DMS153 treated with DMSO at 0.1 percent for 48 hours (cell line): ENCODE results near the gene MOB3A.

Source experiments
- DNase-seq: peaks from one replicate; lab custom pipeline; 2025; ENCODE audit not compliant: unreplicated experiment; lab: John Stamatoyannopoulos, UW

The MOB3A gene

GRCh38 chr19:2083174-2083854 is 12.8 kb downstream of the MOB3A start:
- no peak for DNase-seq

DNA sequence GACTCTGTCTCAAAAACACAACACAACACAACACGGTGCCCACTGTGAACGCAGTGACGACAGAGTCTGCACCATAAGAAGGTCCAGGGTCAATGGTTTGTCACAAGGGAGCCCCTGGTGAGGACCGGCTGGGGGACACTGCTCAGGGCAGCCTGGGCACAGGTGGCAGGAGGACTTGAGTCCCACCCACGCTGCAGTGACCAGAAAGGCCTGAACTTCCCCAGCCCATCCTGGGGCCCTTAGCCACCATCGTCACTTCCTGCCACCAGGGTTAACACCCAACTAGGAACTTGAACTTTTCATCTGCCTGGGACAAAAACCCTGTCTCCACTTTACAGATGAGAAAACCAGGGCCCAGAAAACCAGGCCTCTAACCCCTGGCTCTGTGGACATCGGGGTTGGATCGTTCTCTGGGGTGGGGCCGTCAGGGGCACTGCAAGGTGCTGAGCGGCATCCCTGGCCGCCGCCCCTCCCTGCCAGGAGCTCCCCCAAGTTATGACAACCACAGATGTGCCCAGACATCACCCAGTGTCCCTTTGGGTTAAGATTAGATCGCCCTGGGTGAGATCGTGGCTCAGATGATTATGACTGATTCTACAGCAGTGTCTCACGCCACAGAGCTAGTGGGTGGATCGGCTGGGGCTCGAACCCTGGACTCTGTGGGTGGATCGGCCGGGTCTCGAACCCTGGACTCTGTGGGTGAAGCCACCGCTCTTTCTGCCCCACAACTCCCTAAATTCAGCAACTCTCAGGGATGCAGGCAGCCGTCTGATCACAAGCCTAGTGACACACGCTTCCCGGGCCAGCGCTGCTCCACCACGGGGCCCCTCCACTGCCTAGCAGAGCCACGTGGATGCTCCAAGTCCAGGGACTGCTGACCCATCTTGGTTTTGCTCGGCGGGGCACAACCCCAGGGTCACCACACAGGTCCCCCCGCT is 14.0 kb downstream of the MOB3A start:
- no peak for DNase-seq

DNA sequence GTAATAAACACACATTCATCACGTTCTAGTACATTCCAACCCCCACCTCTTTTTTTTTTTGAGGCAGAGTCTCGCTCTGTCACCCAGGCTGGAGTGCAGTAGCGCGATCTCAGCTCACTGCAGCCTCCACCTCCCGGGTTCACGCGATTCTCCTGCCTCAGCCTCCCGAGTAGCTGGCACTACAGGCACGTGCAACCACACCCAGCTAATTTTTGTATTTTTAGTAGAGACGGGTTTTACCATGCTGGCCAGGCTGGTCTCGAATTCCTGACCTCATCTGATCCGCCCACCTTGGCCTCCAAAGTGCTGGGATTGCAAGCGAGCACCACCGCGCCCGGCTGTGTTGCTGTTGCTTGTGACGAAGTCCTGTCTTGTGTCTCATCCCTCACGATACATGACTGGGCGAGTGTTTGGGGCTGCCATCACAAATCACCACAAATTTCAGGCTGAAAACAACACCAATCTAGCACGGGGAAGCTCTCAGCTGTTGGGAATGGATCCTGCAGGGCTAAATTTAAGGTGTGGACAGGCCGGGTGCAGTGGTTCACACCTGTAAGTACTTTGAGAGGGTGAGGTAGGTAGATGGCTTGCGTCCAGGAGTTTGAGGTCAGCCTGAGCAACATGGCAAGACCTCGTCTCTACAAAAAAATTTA is 15.7 kb downstream of the MOB3A start:
- no peak for DNase-seq

GRCh38 chr19:2079865-2080301 is 16.2 kb downstream of the MOB3A start:
- no peak for DNase-seq

- no peak for DNase-seq
These were observed 16.9 kb downstream of the MOB3A start for GRCh38 chr19:2079076-2079864.

DNA sequence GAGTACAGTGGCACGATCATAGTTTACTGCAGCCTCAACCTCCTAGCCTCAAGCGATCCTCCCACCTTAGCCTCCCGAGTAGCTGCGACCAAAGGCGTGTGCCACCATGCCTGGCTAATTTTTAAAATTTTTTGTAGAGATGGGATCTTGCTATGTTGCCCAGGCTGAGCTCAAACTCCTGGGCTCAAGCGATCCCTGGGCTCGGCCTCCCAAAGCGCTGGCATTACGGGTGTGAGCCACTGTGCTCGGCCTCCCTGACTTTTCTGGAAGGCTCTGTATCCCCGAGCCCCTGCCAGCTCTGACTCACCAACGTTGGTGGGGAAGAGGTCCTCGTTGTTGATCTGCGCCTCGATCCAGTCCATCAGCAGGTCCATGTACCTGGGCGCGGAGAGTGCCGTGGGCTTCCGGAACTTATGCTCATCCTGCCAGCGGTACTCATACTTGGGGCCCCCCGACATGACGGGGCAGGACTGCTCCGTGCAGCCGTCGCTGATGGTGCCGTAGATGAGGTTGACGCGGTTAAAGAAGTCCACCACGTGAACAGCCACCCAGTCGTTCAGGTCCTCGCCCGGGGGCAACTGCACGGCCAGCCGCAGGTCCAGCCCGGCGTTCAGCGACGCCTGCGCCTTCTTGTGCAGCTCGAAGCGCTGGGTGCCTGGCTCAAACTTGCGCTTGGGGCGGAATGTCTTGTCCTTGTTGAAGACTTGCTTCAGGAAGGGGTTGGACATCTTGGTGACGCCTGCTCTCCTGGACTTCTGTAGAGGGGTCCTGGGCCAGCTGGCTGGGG is 18.1 kb downstream of the MOB3A start:
- no peak for DNase-seq

DNA sequence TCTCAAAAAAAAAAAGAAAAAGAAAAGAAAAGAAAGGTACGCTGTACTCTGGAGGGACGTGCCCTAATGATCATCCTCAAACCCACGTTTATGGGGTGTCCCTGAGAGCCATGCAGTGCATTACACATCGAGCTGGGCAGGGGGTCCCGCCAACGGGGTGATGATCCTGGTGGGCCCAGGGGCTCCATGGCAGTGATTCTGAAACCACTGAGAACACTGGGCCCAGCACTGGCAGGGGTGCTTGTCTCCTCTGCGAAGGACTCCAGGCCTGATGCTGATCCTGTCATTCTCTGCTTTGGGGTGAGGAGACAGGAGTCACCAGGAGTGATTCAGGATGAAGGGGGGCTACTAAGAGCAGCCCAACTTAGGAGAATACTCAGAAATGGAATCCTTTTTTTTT is 18.7 kb downstream of the MOB3A start:
- no peak for DNase-seq

DNA sequence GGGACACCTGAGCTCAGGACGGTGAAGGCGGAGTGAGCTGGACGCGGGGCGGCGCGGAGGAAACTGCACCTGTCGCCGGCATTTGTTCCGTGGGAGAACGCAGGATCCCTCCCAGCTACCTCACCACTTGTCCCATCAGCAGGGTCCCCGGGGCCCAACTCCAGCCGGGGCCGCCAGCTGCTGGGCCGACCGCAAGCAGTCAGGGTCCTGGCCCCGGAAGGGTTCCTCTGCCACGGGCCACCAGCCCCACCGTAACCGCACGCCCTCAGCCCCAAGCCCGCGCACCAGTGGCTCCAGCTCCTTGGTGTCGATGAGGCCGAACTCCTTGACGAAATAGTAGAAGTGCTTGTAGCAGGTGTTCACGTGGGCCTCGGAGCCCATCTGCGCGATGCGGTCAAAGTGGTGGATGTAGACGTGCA is 19.6 kb downstream of the MOB3A start:
- DNase-seq, result no peak

DNA sequence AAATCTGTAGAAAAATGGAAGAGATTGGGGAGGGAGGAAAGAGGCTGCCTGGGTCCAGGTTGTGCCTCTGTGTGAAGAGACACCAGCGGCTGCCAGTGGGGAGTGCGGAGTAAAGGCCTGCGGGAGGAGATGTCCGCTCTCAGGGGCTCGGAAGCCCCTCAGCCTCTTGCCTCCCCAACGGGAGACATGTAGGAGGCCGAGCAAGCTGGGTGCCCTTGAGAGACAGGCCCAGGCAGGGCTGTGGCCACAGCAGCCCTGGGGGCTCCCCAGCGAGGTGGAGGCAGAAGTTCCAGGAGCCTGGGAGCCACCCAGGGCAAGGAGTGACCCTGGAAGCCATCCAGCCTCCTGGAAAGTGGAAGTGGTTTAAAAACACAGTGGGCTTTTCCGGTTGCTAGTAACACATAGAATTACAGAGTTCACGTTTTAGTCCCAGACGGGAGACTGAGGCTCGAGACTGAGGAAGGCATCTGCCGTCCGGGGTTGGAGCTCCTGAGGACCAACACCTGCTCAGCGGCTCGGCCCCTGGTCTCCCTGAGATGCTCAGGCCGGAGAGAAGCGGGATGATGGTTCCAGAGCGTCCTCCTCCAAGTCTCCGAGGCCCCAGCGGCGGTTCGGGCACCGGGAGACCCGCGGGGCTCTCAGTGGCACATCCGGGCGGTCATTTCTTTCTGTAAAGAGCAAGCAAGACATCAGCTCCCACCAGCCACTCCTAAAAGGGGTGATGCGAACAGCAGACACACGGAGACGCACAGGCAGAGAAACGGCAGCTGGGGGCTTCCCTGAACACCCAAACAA is 23.2 kb downstream of the MOB3A start:
- no peak for DNase-seq

- no peak for DNase-seq
These were observed 25.0 kb downstream of the MOB3A start for GRCh38 chr19:2070986-2071673.

DNA sequence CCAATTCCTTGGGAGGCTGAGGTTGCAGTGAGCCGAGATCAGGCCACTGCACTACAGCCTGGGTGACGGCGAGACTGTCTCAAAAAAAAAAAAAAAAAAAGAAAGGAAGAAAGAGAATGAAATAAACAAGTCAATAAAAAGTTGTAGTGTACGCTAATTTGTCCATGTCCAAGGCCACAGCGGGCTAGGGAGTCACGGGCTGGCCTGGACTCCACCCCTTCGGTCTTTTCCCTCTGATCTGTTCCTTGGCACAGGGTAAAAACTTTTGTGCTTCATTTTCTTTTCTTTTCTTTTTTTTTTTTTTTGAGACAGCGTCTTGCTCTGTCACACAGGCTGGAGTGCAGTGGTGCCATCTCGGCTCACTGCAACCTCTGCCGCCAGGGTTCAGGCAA is 25.7 kb downstream of the MOB3A start:
- no peak for DNase-seq

DNA sequence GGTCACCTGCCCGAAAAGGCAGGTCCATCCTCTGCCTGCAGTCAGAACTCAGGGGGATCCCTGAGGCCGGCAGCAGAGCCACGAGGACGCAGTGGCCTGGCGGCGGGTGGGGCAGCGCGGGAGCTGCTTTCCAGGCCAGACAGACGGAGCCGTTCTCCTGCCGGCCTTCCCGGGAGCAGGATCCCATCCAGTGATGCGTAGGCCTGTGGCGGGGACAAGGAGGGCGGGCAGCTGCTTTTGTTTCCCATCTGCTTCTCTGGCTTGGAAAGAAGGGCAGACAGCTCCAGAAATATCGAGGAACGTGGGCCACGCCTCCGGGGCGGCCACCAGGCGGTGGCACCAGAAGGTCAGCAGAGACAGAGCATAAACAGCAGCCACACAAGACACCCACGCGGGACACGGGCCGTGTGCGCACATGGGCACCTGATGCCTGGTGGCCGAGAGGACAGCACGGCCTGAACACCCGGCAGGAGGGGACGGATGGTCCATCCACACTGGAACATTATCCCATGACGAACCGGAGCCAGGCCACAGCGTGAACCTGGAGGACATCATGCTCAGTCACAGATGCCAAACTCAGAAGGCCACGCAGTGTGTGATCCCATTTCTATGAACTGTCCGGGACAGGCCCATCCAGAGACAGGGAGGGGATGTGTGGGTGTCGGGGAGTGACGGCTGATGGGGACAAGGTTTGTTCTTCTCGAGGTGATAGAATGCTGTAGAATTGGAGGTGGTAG is 31.2 kb downstream of the MOB3A start:
- DNase-seq, result no peak

- no peak for DNase-seq
These were observed 31.7 kb downstream of the MOB3A start for GRCh38 chr19:2064395-2064787.

DNA sequence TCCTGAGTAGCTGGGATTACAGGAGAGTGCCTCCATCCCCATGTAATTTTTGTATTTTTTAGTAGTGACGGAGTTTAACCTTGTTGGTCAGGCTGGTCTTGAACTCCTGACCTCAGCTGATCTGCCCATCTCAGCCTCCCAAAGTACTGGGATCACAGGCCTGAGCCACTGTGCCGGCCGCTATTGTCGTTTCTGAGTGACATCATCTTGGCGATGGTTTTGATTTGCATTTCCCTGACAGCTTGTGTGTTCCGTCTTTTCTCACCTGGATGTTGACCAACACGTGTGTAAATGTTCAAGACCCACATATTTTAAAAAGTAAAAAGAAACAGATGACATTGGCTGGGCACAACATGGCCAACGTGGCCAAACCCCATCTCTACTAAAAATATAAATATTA is 32.3 kb downstream of the MOB3A start:
- no peak for DNase-seq

DNA sequence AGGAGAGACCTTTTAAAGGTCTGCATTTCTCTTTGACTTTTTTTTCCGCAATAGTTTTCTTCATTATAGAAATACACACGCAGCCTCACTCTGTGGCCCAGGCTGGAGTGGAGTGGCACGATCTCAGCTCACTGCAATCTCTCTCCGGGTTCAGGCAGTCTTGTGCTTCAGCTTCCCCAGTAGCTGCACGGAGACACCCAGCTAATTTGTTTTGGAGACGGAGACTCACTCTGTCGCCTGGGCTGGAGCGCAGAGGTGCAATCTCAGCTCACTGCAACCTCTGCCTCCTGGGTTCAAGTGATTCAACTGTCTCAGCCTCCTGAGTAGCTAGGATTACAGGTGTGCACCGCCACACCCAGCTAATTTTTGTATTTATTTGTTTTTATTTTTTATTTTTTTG is 33.4 kb downstream of the MOB3A start:
- no peak for DNase-seq

GRCh38 chr19:2062389-2062729 is 33.8 kb downstream of the MOB3A start:
- DNase-seq, result no peak

DNA sequence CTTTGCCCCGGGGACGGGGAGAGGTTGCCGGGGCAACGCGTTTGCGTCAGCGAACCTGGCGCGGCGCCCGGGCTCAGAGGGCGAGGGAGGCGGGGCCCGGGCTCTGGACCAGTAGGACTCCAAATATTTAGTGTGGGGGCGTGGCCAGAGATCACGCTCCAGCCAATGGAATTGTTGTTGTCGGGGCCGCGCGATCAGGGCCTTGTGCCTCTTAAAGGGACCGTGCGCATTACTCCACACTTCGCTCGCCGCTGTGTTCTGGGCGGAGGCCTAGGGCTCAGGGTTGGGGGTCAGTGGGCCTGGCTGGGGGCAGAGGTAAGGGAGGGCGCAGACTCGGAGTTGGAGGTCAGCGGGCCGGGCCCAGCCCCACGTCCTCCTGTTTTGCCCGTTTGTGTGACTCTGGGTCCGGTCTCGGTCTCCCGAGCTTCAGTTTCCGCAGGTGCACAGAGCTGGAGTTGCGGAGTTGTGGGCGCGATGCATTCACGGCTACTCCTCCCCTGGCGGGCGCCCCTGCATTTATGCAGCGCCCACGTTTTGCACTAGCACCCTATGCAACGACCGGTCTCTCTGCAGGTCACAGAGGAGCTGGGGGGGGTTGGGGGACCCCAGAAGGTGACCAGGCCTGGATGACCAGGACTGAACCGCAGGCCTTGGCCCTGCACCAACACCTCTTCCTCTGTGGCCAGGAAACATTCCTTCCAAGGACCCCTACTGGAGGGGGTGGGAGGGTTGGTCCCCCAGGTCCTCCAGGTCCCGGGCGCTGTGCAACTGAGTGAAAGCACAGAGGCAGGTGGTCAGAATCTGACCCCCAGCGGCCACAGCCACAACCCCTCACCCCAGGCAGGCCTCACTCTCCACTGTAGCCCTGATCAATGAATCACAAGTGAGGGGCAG is 34.4 kb downstream of the MOB3A start:
- peak; percentile 85 for DNase-seq
